ENCODE data around the gene MRPL9. TPM values are rescaled to one million over a fixed set of nuclear protein-coding genes. Genes with fewer than 3 reads are reported as not detected.

MRPL9 gene
- total RNA-seq, 1 experiment from 2014 or later = 171 TPM

DNA sequence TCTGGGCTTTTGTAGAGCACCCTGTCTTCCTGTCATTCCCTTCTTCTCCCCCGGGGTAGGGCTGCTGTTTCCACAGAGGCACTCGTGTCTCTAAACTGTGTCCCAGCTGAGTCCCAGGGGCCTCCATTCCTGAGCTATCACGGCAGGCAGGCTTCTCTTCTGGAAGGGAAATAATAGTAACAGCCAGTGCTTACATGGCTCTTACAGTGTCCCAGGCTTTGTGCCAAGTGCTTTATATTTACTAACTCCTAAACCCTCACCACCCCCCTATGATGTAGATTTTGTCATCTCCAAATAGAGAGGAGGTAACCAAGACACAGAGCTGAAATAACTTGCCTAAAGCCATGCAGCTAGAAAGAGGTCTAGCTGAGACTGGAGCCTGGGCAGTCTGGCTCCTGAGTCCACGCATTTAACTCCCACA, 45.3 kb downstream of the MRPL9 start:
- DNase-seq (ENCODE audit: low read depth in 1 of 2, low spot score in 2 of 2) = no peak
- 0 out of 2 replicates have a peak, but pooled peaks cover 5% of the 10 kb centered on the region for H3K4me1 ChIP-seq (replicated peaks)
- H3K27ac ChIP-seq = no peak overlapping the region
- no peaks in the 10 kb centered on the region; the same call in 1 of the 2 replicates for H3K9me3 ChIP-seq (replicated peaks)
- H3K27me3 ChIP-seq (replicated peaks) = peaks cover 33% of the 10 kb centered on the region
- H3K36me3 ChIP-seq = no peaks in the 10 kb centered on the region
- no peak overlapping the region for H3K4me3 ChIP-seq

DNA sequence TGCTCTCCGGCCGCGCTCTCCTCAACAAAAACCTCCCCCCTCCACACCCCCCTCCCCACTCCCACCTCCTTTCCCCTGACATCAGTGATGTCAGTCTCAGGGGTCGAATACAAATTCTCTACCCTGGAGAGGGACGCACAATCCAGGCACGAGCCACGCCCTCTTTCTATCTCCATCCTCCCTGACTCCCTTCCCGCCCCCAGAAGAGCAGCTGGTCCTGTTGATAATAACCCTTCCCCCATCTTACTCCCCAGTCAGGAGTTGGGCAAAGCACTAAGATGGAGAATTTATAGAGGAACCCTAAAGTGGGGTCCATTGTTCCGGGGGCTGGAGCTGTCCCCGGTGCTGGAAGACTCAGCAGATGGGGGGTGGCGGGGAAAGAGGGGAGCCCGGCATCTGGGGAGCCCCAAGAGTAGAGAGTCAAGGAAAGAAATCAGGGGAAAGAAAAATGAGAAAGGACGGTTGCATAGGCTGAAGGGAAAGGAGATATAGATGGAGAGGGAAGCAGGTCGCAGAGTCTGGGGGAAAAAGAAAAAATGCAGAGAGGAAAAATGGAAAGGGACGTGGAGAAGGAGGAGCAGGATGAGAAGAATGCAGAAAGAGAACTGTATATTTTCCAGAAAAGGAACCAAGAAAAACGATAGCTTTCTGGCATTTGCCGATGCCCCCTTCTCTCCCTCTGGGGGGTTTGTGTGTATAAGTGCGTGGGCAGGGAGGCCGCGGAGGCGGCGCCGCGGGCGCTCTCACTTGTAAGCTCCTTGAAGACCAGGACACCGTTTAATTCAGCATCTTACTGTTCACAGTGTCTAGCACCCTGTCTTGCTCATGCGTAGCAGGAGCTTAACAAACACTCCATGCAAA, 46.3 kb downstream of the MRPL9 start, which contains the start of gene CELF3:
CELF3 (minus strand) TSS at position 33 of the 861 bp plus-strand sequence. CDS start 783 bp downstream, outside the sequence.
- H3K27me3 ChIP-seq (replicated peaks) = peaks cover 29% of the 10 kb centered on the region

DNA sequence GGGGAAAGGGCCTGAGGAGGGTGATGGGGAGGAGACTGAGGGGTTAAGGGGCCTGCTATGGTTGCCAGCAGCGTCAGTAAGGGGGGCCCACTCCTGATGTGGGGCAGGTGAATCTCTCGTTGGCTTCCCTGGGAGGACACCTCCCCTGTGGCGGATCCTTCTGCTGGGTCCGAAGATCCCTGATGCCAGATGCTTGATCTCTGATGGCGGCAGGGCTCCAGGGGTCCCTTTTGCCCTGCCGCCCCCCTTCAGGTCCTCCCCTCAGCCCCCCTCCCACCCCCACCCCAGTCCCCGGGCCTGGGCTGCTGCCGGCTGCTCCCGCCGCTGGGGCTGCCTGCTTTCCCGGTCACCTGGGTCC, 46.9 kb downstream of the MRPL9 start:
- Histone ChIP-seq H3K4me3 (no peak overlapping the region), H3K9me3 (replicated peaks) (no peaks in the 10 kb centered on the region; the same call in 1 of the 2 replicates), H3K4me1 (replicated peaks) (0 out of 2 replicates have a peak, but pooled peaks cover under 1% of the 10 kb centered on the region), H3K36me3 (no peaks in the 10 kb centered on the region), H3K27ac (no peak overlapping the region), H3K27me3 (replicated peaks) (peaks cover 29% of the 10 kb centered on the region)
- DNase-seq (ENCODE audit: low read depth in 1 of 2, low spot score in 2 of 2) = no peak

More for the DNA sequence above, 46.3 kb downstream of the MRPL9 start, which contains the start of gene CELF3:
- H3K4me3 ChIP-seq = no peak within 1 kb of the TSS
- DNase-seq (ENCODE audit: low read depth in 1 of 2, low spot score in 2 of 2) = no peak
- 0 out of 2 replicates have a peak, but pooled peaks cover 5% of the 10 kb centered on the region for H3K4me1 ChIP-seq (replicated peaks)
- H3K36me3 ChIP-seq = no peaks in the 10 kb centered on the region
- H3K9me3 ChIP-seq (replicated peaks) = no peaks in the 10 kb centered on the region; the same call in 1 of the 2 replicates
- no peak within 1 kb of the TSS for H3K27ac ChIP-seq

DNA sequence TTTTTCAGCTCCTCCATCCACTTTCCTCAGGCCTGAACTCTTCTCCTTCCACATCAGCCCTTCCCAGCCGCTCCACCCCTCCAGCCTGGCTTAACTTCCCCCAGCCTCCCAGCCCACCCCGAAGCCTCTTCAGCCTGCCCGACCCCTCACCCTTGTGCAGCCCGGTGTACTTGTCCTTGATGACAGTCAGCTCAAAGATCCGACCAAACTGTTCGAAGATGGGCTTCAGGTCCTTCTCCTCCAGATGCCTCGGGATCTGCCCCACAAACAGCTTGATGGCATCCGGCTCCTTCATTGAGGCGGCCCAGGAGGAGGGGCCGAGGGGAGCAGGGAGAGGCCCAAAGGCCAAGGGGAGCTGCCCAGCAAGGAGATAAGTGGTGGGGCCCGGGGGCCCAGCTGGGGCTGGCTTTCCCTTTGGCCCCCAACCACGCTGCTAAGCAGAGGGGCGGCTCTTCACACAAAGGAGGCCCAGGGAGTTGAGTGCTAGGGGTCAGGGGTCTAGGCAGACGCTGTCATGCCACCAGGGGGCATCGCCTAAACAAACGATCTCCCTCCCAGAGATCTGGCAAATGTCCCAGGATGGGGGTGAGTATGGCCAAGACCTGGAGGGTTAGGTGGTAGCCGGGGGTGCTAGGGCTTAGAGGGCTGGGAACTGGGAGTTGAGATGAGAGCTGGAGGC, 47.4 kb downstream of the MRPL9 start:
- DNase-seq (ENCODE audit: low read depth in 1 of 2, low spot score in 2 of 2) = no peak
- Histone ChIP-seq H3K36me3 (no peaks in the 10 kb centered on the region), H3K4me3 (no peak overlapping the region), H3K4me1 (replicated peaks) (no peaks in the 10 kb centered on the region), H3K9me3 (replicated peaks) (no peaks in the 10 kb centered on the region; the same call in 1 of the 2 replicates), H3K27ac (no peak overlapping the region), H3K27me3 (replicated peaks) (peaks cover 29% of the 10 kb centered on the region)

DNA sequence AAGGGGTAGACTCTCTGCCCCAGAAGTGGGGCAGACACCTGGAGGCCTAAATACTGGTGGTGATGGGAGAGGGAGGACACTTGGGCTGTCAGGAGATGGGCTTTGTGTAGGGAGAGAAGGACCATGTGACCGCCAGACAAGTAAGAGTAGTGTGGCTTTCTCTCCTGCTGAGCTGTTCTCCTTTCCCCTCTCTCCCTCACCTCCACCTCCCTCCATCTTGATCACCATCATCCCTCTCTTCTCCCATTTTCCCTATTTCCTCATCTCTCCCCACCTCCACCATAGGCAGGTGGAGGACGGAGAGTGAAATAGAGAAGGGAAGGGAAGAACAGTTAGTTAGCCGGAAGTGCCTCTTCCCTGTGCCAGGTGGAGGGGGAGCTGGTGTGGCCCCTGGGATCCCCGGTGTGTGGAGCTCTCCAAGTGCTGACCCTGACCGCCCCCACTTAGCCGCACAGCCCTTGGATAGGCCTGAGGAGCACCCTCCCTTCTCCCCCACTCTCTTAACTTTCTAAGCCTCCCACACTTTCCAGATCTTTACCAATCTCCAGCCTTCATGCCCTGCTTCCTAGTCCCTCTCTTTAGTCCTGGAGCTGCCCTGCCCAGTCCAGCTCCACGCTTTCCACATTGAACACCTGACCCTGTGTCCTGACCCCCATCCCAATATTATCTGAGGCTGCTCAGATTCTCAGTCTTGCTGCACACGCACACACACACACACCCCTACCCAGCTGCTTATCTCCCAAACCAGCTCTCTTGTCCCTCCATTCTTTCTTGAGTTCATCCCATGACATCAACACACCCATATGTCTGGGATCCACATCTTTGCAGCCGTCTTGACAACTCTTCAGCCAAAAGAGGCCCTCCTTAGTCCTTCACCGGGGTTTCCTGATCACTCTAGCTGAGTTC, 48.2 kb downstream of the MRPL9 start:
- Histone ChIP-seq H3K36me3 (no peaks in the 10 kb centered on the region), H3K4me1 (replicated peaks) (no peaks in the 10 kb centered on the region), H3K27ac (no peak overlapping the region), H3K4me3 (no peak overlapping the region), H3K27me3 (replicated peaks) (peaks cover 29% of the 10 kb centered on the region), H3K9me3 (replicated peaks) (no peaks in the 10 kb centered on the region; the same call in 1 of the 2 replicates)
- DNase-seq (ENCODE audit: low read depth in 1 of 2, low spot score in 2 of 2) = no peak

DNA sequence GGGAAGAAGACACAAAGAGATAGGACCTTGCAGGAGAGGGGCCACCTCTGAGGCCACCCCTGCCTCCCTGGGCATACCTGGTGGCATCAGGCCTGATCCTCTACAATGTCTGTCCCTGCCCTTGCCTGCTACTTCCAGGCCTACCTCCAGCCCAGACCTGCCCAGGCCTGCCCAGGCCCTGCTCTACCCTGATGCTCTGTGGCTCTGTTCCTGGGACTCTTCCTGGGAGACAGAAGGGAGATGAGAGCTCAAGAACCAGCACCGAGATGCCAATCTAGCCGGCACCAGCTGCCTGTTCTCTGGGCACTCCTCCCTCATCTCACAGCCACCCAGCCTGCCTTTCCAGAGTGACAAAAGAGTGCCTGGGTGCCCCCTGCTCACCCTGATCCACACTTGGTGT, 49.4 kb downstream of the MRPL9 start:
- H3K4me1 ChIP-seq (replicated peaks) = no peaks in the 10 kb centered on the region
- H3K4me3 ChIP-seq = no peak overlapping the region

DNA sequence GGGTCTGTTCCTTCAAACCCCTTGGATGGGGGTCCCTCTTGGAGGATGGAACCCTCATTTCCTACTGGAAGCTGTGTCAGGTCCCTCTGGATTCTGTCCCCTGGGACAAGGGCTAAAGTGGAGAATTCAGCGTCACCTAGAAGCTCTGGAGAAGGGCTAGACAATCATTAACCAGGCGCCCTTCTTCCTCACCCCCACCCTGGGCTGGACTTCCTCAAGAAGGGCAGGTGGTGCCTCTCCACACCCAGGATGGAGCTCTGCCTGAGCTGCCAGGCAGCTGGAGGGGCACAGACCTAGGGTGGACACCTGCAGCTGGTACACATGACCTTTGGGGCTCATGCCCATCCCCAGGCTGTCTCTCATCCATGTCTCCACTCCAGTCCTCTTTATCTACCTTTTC, 50.3 kb downstream of the MRPL9 start:
- no peaks in the 10 kb centered on the region for H3K9me3 ChIP-seq (replicated peaks)
- H3K4me3 ChIP-seq = no peak overlapping the region
- no peaks in the 10 kb centered on the region for H3K4me1 ChIP-seq (replicated peaks)
- DNase-seq (ENCODE audit: low read depth in 1 of 2, low spot score in 2 of 2) = no peak
- no peaks in the 10 kb centered on the region for H3K36me3 ChIP-seq
- no peak overlapping the region for H3K27ac ChIP-seq
- H3K27me3 ChIP-seq (replicated peaks) = peaks cover 22% of the 10 kb centered on the region

More for the DNA sequence above, 49.4 kb downstream of the MRPL9 start:
- H3K9me3 ChIP-seq (replicated peaks) = no peaks in the 10 kb centered on the region
- DNase-seq (ENCODE audit: low read depth in 1 of 2, low spot score in 2 of 2) = no peak
- H3K27ac ChIP-seq = no peak overlapping the region
- peaks cover 22% of the 10 kb centered on the region for H3K27me3 ChIP-seq (replicated peaks)
- H3K36me3 ChIP-seq = no peaks in the 10 kb centered on the region

DNA sequence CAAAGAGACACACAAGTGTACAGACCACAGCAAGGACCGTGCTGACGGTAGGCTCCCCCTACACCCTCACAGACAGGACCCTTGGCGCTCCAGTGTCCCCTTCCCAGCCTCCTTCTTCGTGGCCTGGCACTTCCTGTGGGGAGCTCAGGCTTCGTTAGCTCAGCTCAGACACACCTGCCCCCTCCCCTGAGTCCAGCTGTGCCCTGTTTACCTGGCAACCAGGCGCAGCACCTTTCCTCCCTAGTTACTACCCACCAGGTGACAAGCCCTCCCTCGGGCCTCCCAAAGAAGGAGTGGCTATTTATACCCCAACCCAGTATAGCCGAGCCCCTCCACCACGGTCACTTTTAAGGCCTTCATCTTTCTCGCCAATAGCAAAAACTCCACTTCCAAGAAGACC, 51.3 kb downstream of the MRPL9 start:
- no peaks in the 10 kb centered on the region for H3K4me1 ChIP-seq (replicated peaks)
- no peak overlapping the region for H3K4me3 ChIP-seq
- no peak overlapping the region for H3K27ac ChIP-seq
- H3K9me3 ChIP-seq (replicated peaks) = no peaks in the 10 kb centered on the region
- no peaks in the 10 kb centered on the region for H3K36me3 ChIP-seq
- peaks cover 11% of the 10 kb centered on the region for H3K27me3 ChIP-seq (replicated peaks)
- DNase-seq (ENCODE audit: low read depth in 1 of 2, low spot score in 2 of 2) = no peak

DNA sequence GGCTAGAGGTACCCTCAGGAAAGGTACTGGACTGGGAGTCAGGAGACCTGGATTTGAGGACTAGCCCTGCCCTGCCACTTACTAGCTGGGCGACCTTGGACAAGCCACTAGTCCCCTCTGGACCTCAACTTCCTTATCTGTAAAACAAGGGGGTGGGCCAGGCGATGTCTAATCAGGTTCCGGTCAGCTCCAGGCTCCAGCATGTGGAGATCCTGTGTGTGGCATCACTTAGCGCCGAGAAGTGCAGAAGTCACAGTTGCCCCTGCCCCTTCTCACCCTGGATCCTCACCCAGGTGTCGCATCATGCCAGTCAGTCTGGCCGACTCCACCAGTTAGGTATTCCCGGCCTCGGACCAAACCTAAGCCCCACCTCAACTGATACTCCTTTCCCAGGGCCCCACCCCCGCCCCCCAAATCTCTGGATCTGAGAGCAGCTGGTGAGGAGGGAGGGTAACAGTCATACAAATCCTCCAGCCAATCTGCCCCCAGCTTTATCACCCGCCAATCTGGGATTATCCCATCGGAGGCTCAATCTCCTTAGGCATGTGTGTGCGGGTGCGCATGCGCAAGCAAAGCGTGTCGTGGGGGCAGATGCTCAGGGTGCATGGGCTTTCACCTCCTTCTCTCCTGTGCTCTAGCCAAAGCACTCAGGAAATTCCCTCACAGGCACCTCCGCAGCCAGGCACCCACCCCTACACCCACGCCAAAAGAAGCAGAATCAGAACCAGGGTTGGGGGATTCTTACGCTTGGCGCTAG, 52.1 kb downstream of the MRPL9 start:
- no peaks in the 10 kb centered on the region for H3K9me3 ChIP-seq (replicated peaks)
- no peak for DNase-seq (ENCODE audit: low read depth in 1 of 2, low spot score in 2 of 2)
- no peak overlapping the region for H3K27ac ChIP-seq
- H3K36me3 ChIP-seq = no peaks in the 10 kb centered on the region
- H3K4me3 ChIP-seq = no peak overlapping the region
- H3K4me1 ChIP-seq (replicated peaks) = no peaks in the 10 kb centered on the region
- H3K27me3 ChIP-seq (replicated peaks) = 0 out of 2 replicates have a peak, but pooled peaks cover 7% of the 10 kb centered on the region

DNA sequence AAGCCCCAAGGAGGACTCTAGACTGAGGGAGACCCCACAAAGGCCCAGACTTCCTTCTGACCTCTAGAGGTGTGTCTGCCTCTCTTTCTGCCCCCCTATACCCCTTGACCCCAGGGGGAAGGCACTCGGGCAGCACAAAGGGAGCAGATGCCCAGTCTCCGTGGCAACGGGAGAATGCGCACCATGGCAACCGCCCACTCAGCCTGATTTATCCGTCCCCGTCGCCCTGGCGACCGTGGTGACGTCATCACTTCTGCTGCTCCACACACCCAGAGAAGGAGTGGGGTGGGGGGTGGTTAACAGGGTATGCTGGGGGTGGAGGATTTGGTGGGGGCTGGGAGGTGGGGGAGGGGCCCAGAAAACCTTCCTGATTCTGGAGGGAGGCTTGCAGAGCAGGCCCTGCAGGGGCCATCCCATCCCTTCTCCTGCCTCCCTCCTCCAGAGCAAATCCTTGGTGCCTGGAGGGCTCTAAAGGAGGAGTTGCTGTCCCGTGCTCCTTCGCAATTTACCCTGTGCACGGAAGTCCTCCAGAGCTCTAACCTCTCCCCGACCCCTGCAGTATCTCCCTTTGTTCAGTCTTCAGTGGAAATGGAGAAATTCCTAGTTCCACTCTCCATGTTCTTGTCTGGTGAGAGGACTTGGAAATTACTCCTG, 53.0 kb downstream of the MRPL9 start:
- no peaks in the 10 kb centered on the region for H3K4me1 ChIP-seq (replicated peaks)
- 0 out of 2 replicates have a peak, but pooled peaks cover 2% of the 10 kb centered on the region for H3K27me3 ChIP-seq (replicated peaks)
- no peak for DNase-seq (ENCODE audit: low read depth in 1 of 2, low spot score in 2 of 2)
- no peaks in the 10 kb centered on the region for H3K9me3 ChIP-seq (replicated peaks)
- no peak overlapping the region for H3K27ac ChIP-seq
- no peak overlapping the region for H3K4me3 ChIP-seq
- H3K36me3 ChIP-seq = no peaks in the 10 kb centered on the region

Data from SJSA1 (cell line).